CD8-positive, alpha-beta memory T cell (primary cell): ENCODE results near the gene UBE2Q2. TPM values are rescaled to one million over a fixed set of nuclear protein-coding genes. Genes with fewer than 3 reads are reported as not detected.
"Not testable (repeated sequence)": the region's sequence is repeated elsewhere in the genome, so short reads cannot be mapped to it uniquely, and the experiment has no call there.

Experiments
- CTCF ChIA-PET: fragments of 350-600 bp; sonication (Branson Sonifier 250); formaldehyde crosslinking; loops from one replicate; lab custom pipeline; 2021; ENCODE audit warnings: antibody characterized with exemption; lab: Charles Lee
- POLR2A ChIA-PET: fragments of 350-600 bp; sonication (Branson Sonifier 250); formaldehyde crosslinking; loops from one replicate; lab custom pipeline; 2021; ENCODE audit warnings: antibody characterized with exemption; lab: Charles Lee
- DNase-seq, 5 donors: peaks; one replicate each; pipeline versions ENCODE4 v3.0.0 to v3.0.0-alpha.2; 2020 to 2022; ENCODE audit warnings: mixed read lengths in 1 of 5
- H3K27ac ChIP-seq: one replicate; pipeline ENCODE4 v1.7.0; 2013; ENCODE audit warnings: low read depth, mild to moderate bottlenecking, low read length, moderate library complexity
- H3K27me3 ChIP-seq: 2 replicates; pipeline ENCODE4 v1.7.0; 2013; ENCODE audit warnings: low read length, mild to moderate bottlenecking; ENCODE audit not compliant: insufficient read depth, poor library complexity, severe bottlenecking
- H3K36me3 ChIP-seq: 2 replicates; pipeline ENCODE4 v1.7.0; 2013; ENCODE audit warnings: mild to moderate bottlenecking, low read length, moderate library complexity; ENCODE audit not compliant: insufficient read depth
- H3K4me1 ChIP-seq: 2 replicates; pipeline ENCODE4 v1.7.0; 2013; ENCODE audit warnings: mild to moderate bottlenecking, low read length, moderate library complexity; ENCODE audit not compliant: insufficient read depth
- H3K4me3 ChIP-seq: 2 replicates; pipeline ENCODE4 v1.7.0; 2013; ENCODE audit warnings: mild to moderate bottlenecking, low read length
- H3K9me3 ChIP-seq: 2 replicates; pipeline ENCODE4 v1.7.0; 2013; ENCODE audit warnings: mild to moderate bottlenecking, low read length
- H3K27ac Mint-ChIP-seq, 8 donors: one replicate each; pipeline ENCODE4 v1.8.0; 2020 to 2021; ENCODE audit warnings: mixed read lengths in 8 of 8, mild to moderate bottlenecking in 6 of 8, inconsistent platforms in 3 of 8, moderate library complexity in 3 of 8
- H3K27me3 Mint-ChIP-seq, 2 donors: one replicate each; pipeline ENCODE4 v1.8.0; 2020 to 2021; ENCODE audit warnings: mixed read lengths in 2 of 2, mild to moderate bottlenecking in 1 of 2, moderate library complexity in 1 of 2
- H3K36me3 Mint-ChIP-seq, 3 donors: one replicate each; pipeline ENCODE4 v1.8.0; 2020 to 2021; ENCODE audit warnings: mixed read lengths in 3 of 3, inconsistent platforms in 1 of 3, mild to moderate bottlenecking in 1 of 3
- H3K4me1 Mint-ChIP-seq, 3 donors: one replicate each; pipeline ENCODE4 v1.8.0; 2020 to 2021; ENCODE audit warnings: mixed read lengths in 3 of 3, inconsistent platforms in 1 of 3, mild to moderate bottlenecking in 1 of 3
- H3K4me3 Mint-ChIP-seq, 7 donors: one replicate each; pipeline ENCODE4 v1.8.0; 2020 to 2021; ENCODE audit warnings: mixed read lengths in 7 of 7, mild to moderate bottlenecking in 6 of 7, moderate library complexity in 4 of 7, inconsistent platforms in 2 of 7
- H3K9me3 Mint-ChIP-seq, 5 donors: one replicate each; pipeline ENCODE4 v1.8.0; 2020 to 2022; ENCODE audit warnings: mixed read lengths in 5 of 5, mild to moderate bottlenecking in 3 of 5, moderate library complexity in 2 of 5, inconsistent platforms in 1 of 5
- polyA plus RNA-seq: library from polyadenylated mRNA; unstranded; fragments of 300-500 nt; fragmentation: Illumina TruSeq; gene quantifications from one replicate; pipeline ENCODE4 v1.2.3, GENCODE V29; 2021
- total RNA-seq, 2 experiments: library from RNA; stranded (reverse); gene quantifications; one replicate each; pipeline ENCODE4 v1.2.3, GENCODE V29; 2021

The UBE2Q2 gene
- total and polyA plus RNA-seq, 3 experiments from 2014 or later = 17.5 to 38.3 (median 19.3) TPM

DNA sequence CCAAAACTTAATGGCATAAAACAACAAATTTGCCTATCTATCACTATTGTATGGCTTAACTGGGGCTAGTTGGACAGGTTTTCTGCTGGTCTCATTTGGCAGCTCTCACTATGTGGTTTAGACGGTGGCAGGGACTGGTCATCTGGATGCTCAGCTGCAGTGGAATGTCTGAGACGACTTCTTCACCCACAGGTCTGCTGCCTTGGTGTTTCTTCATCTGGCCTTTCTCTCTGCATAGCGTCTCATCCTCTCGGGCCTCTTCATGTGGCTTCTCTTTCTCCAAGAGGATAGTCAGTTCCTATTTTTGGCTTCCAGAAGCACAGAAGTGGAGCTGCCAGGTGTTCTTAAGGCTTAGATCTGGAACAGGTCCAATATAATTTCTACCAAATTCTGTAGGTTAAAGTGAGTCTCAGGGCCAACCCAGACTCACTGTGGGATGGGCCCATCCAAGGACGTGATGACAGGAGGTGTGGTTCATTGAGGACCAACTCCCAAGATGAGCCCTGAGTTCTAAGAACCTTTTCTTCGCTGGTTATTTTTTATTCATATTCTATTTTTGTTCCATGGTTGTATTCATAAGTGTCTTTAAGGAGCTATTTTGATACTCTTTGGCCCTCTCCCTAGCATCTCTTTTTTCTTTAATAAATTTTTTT is 18.6 kb downstream of the UBE2Q2 start:
- POLR2A ChIA-PET = no interaction called here

DNA sequence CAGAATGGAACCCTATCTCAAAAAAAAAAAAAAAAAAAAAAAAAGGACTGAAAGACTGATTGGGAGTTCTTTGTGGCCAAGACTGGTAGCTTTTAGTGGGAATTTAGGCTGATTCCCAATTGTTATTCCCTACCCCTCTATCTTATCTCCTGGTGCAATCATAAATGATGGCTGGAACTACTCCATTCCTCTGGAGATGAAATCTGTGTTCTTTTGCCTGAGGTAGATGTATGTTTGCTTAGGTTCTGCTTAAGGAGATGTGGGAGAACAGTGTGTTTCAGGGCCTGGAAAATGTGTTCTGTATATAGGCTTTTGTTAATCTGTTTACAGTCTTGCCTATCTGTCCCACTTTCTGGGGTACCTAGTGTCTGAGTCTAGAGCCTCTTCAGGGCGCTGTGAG is 19.5 kb downstream of the UBE2Q2 start:
- Mint-ChIP-seq H3K27ac (peak overlapping the region in 1 of 8 donors; percentile 7), H3K27me3 (no peaks in the 10 kb centered on the region), H3K36me3 (peaks cover 0 to 71% (median 8%) of the 10 kb centered on the region in 3 donors), H3K4me1 (peaks cover 34 to 65% (median 63%) of the 10 kb centered on the region in 3 donors), H3K9me3 (no peaks in the 10 kb centered on the region), H3K4me3 (no peak overlapping the region)
- no peaks in the 10 kb centered on the region for H3K9me3 ChIP-seq
- no peak overlapping the region for H3K27ac ChIP-seq
- H3K27me3 ChIP-seq = no peaks in the 10 kb centered on the region
- H3K4me1 ChIP-seq = no peaks in the 10 kb centered on the region
- no peak for DNase-seq
- H3K36me3 ChIP-seq = peaks cover 6% of the 10 kb centered on the region
- H3K4me3 ChIP-seq = no peak overlapping the region
- ChIA-PET POLR2A (no interaction called here), CTCF (no interaction called here)

More for the DNA sequence above, 18.6 kb downstream of the UBE2Q2 start:
- CTCF ChIA-PET = no interaction called here
- Mint-ChIP-seq H3K27ac (no peak overlapping the region), H3K4me1 (peaks cover 34 to 60% (median 57%) of the 10 kb centered on the region in 3 donors), H3K4me3 (no peak overlapping the region), H3K36me3 (peaks cover 0 to 70% (median 8%) of the 10 kb centered on the region in 3 donors), H3K27me3 (no peaks in the 10 kb centered on the region), H3K9me3 (no peaks in the 10 kb centered on the region)
- peaks cover 6% of the 10 kb centered on the region for H3K36me3 ChIP-seq
- no peaks in the 10 kb centered on the region for H3K4me1 ChIP-seq
- no peaks in the 10 kb centered on the region for H3K27me3 ChIP-seq
- H3K4me3 ChIP-seq = no peak overlapping the region
- H3K27ac ChIP-seq = no peak overlapping the region
- no peak for DNase-seq
- no peaks in the 10 kb centered on the region for H3K9me3 ChIP-seq

DNA sequence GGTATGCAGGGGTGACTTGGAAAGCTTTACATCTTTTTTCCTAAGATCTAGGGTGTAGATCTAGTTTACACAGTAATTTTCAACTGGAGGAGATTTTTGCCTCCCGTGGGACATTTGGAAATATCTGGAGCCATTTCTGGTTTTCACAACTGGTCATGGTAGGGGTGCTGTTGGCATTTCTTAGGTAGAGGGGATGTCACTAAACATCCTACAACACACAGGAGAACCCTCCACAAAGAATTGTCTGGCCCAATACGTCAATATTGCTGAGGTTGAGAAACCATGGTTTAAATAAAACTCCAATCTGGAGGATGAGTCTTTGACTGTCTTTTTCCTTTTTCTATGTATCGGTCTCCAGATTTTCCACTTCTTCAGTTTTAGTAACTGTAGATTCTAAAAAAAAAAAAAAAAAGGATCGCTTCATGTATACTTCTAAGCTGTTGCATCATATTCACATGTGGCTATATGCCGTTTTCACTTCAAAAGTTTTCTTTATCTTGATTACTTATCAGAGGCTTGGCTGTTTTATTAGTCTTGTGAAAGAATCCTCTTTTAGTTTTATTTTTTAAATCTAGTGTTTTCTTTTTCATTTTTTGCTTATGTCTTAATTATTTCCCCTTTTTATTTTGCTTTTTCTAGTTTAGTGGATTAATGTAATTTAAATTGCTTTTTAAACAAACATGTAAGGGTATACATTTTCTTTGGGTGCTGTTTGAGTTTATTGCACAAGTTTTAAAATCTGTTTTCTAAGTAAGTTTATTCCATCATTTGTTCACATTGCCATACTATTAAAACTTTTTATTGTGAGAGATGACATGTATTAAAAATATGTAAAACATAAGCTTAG is 21.2 kb downstream of the UBE2Q2 start:
- Mint-ChIP-seq H3K36me3 (peaks cover 0 to 71% (median 12%) of the 10 kb centered on the region in 3 donors), H3K9me3 (no peaks in the 10 kb centered on the region), H3K27me3 (no peaks in the 10 kb centered on the region), H3K4me1 (peaks cover 24 to 50% (median 50%) of the 10 kb centered on the region in 3 donors), H3K27ac (peak overlapping the region in 1 of 8 donors; percentile 32), H3K4me3 (no peak overlapping the region)
- no peaks in the 10 kb centered on the region for H3K9me3 ChIP-seq
- ChIA-PET CTCF (interaction anchor here (1.4 kb wide), 1 partner anchor 33 kb away, joined by 3 read pairs; no protein-coding TSS in a partner anchor), POLR2A (interaction anchor here (0.5 kb wide), 1 partner anchor 12 kb away, joined by 3 read pairs; no protein-coding TSS in a partner anchor)
- H3K4me1 ChIP-seq = no peaks in the 10 kb centered on the region
- H3K27ac ChIP-seq = no peak overlapping the region
- no peak overlapping the region for H3K4me3 ChIP-seq
- DNase-seq = no peak
- peaks cover 7% of the 10 kb centered on the region for H3K36me3 ChIP-seq
- H3K27me3 ChIP-seq = no peaks in the 10 kb centered on the region

DNA sequence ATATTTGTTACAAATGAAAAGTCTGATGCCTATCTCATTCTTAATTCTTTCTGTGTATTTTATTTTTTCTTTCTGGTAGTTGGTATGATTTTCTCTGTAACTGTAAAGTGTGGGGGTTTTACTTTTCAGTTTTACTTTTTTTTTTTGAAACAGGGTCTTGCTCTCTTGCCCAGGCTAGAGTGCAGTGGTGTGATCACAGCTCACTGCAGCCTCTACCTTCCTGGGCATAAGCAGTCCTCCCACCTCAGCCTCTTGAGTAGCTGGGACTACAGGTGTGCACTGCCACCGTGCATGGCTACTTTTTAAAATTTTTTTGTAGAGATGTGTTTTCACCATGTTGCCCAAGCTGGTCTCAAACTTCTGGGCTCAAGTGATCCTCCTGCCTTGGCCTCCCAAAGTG is 22.8 kb downstream of the UBE2Q2 start:
- H3K4me3 ChIP-seq, POLR2A ChIA-PET, H3K4me1 ChIP-seq, H3K27me3 Mint-ChIP-seq, DNase-seq, H3K27me3 ChIP-seq, H3K27ac ChIP-seq, H3K9me3 Mint-ChIP-seq, H3K9me3 ChIP-seq, CTCF ChIA-PET, H3K4me3 Mint-ChIP-seq: not testable (repeated sequence)
- H3K36me3 ChIP-seq = peaks cover 10% of the 10 kb centered on the region
- peaks cover 19 to 43% (median 36%) of the 10 kb centered on the region in 3 donors for H3K4me1 Mint-ChIP-seq
- H3K27ac Mint-ChIP-seq = peak overlapping the region in 1 of 8 donors; percentile 7
- H3K36me3 Mint-ChIP-seq = peaks cover 0 to 72% (median 8%) of the 10 kb centered on the region in 3 donors

DNA sequence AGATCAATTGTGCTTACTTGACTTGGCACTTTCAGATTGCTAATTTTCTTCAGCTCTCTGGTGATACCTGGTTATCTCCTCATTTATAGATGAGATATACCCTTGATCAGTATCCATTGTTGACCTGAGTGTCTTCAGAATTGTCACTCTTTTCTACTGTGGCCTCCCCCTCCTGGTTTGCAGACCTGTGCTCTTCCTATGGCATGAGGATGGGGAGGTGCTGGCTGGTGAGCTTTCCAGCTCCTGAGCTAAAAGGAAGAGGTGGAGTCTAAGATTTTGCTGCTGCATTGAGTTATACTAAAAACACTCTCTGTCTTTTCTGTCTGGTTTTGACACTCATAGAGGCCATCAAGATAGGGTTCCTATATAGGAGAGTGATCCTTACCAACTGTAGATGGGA is 23.7 kb downstream of the UBE2Q2 start:
- no peaks in the 10 kb centered on the region for H3K4me1 ChIP-seq
- H3K4me3 ChIP-seq = no peak overlapping the region
- DNase-seq = no peak
- ChIA-PET CTCF (no interaction called here), POLR2A (no interaction called here)
- peaks cover 0 to 67% (median 8%) of the 10 kb centered on the region in 3 donors for H3K36me3 Mint-ChIP-seq
- H3K27ac ChIP-seq = no peak overlapping the region
- no peaks in the 10 kb centered on the region for H3K27me3 Mint-ChIP-seq
- no peaks in the 10 kb centered on the region for H3K27me3 ChIP-seq
- H3K9me3 Mint-ChIP-seq = no peaks in the 10 kb centered on the region
- no peak overlapping the region for H3K4me3 Mint-ChIP-seq
- no peaks in the 10 kb centered on the region for H3K9me3 ChIP-seq
- peak overlapping the region in 1 of 8 donors; percentile 75 for H3K27ac Mint-ChIP-seq
- H3K4me1 Mint-ChIP-seq = peaks cover 19 to 43% (median 36%) of the 10 kb centered on the region in 3 donors
- H3K36me3 ChIP-seq = peaks cover 9% of the 10 kb centered on the region

DNA sequence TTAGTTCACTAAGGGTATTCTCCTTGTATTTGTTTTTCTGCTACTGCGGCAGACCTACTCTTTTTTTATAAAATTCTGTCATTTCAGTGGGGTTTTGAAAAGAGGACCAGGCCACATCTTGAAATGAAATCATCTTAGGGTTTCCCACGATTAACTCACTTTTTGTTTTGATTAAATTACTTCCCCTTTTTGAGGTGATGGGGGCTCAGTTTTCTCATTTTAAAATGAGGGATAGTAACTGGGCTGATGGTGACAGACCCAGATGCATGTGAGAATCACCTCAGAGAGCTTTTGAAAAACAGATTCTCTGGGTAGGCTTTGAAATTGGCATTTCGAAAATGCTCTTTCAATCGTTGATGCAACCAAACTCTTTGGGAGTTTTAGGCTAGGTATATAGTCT is 24.2 kb downstream of the UBE2Q2 start:
- Mint-ChIP-seq H3K4me3 (no peak overlapping the region), H3K27ac (no peak overlapping the region), H3K36me3 (peaks cover 0 to 66% (median 10%) of the 10 kb centered on the region in 3 donors), H3K4me1 (peaks cover 19 to 43% (median 36%) of the 10 kb centered on the region in 3 donors), H3K9me3 (no peaks in the 10 kb centered on the region), H3K27me3 (no peaks in the 10 kb centered on the region)
- H3K27ac ChIP-seq = no peak overlapping the region
- no peaks in the 10 kb centered on the region for H3K4me1 ChIP-seq
- POLR2A ChIA-PET = no interaction called here
- CTCF ChIA-PET = no interaction called here
- no peaks in the 10 kb centered on the region for H3K9me3 ChIP-seq
- no peak for DNase-seq
- H3K36me3 ChIP-seq = peaks cover 9% of the 10 kb centered on the region
- H3K4me3 ChIP-seq = no peak overlapping the region
- no peaks in the 10 kb centered on the region for H3K27me3 ChIP-seq

DNA sequence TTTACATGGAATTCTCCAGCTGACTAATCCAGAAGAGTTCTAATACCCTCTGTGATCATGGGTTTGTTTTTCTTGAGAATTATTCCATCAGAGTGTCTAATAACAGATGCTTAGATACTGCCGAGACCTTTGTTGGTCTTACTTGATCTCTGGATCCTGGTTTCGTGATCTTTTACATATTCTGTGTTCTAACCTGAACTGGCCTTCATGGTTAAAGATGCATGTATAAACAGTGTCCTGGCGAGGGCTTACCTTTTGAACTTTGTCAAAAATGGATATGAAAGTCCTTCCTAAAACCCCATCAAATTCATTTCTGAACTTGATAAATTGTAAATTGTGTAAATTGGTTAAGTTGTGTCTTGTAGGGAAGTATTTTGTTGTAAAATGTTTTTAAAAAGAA is 24.8 kb downstream of the UBE2Q2 start:
- peaks cover 0 to 67% (median 10%) of the 10 kb centered on the region in 3 donors for H3K36me3 Mint-ChIP-seq
- no peak for DNase-seq
- no peak overlapping the region for H3K4me3 ChIP-seq
- no peak overlapping the region for H3K27ac ChIP-seq
- no peaks in the 10 kb centered on the region for H3K9me3 ChIP-seq
- H3K36me3 ChIP-seq = peaks cover 9% of the 10 kb centered on the region
- H3K27me3 ChIP-seq = no peaks in the 10 kb centered on the region
- no peaks in the 10 kb centered on the region for H3K4me1 ChIP-seq
- H3K27me3 Mint-ChIP-seq = no peaks in the 10 kb centered on the region
- H3K4me3 Mint-ChIP-seq = no peak overlapping the region
- POLR2A ChIA-PET = no interaction called here
- no peaks in the 10 kb centered on the region for H3K9me3 Mint-ChIP-seq
- CTCF ChIA-PET = no interaction called here
- H3K27ac Mint-ChIP-seq = no peak overlapping the region
- peaks cover 17 to 39% (median 33%) of the 10 kb centered on the region in 3 donors for H3K4me1 Mint-ChIP-seq

DNA sequence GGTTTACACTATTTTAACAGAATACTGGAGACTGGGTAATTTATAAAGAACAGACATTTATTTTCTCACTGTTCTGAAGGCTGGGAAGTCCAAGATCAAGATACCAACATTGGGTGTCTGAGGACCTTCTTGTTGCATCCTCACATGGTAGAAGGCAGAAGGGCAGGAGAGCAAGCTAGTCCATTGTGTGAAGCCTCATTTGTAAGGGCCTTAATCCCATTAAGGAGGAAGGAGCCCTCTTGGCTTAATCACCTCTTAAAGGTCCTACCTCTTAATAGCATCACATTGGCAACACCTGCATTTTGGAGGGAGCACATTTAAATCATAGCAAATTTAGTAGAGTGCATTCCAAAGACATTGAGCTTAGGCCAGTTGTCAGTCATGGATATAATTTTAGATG is 26.2 kb downstream of the UBE2Q2 start:
- CTCF ChIA-PET = no interaction called here
- DNase-seq = no peak
- H3K36me3 ChIP-seq = peaks cover 19% of the 10 kb centered on the region
- no peaks in the 10 kb centered on the region for H3K9me3 Mint-ChIP-seq
- peak overlapping the region in 1 of 8 donors; percentile 33 for H3K27ac Mint-ChIP-seq
- H3K4me3 ChIP-seq = no peak overlapping the region
- H3K4me1 ChIP-seq = no peaks in the 10 kb centered on the region
- H3K27ac ChIP-seq = no peak overlapping the region
- H3K9me3 ChIP-seq = no peaks in the 10 kb centered on the region
- H3K4me3 Mint-ChIP-seq = no peak overlapping the region
- no peaks in the 10 kb centered on the region for H3K27me3 Mint-ChIP-seq
- no peaks in the 10 kb centered on the region for H3K27me3 ChIP-seq
- H3K36me3 Mint-ChIP-seq = peaks cover 0 to 71% (median 15%) of the 10 kb centered on the region in 3 donors
- peaks cover 20 to 36% (median 31%) of the 10 kb centered on the region in 3 donors for H3K4me1 Mint-ChIP-seq
- POLR2A ChIA-PET = no interaction called here
